ENCODE data around the gene ELOVL7. TPM values are rescaled to one million over a fixed set of nuclear protein-coding genes. Genes with fewer than 3 reads are reported as not detected.

Gene ELOVL7
- total and polyA plus RNA-seq, 10 of the 15 experiments (the other 5 are each of a cell fraction or from before 2014, with no cell fraction given): 0.26 to 1.2 (median 0.92) TPM

DNA sequence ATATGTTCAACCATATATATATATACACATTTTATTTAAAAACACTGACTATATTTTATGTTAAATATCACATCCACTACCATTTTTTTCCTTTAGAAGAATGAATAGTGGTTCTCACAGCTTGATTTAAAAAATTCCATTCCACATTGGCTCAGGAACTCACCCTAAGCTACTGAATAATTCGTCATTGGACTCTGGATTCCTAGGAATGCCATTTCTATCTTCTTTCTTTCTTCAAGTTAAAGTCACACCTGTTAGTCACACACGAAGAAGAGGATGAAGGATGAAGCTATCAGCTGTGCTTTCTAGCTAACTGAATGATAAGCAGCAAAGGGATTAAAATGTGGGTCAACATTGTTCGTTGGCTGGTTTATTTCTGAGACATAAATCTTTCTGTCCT, 7.9 kb downstream of the ELOVL7 start:
- SMC1A ChIA-PET (ENCODE audit: uncharacterized antibody, unreplicated experiment): no interaction called here
- no peak for ATAC-seq
- BruUV-seq (replicated peaks): no TSS peak

More for the DNA sequence above, 7.9 kb downstream of the ELOVL7 start:
- Histone ChIP-seq H3K27ac (ENCODE audit: control insufficient read depth, insufficient read depth) (no peak overlapping the region), H2AFZ (ENCODE audit: control insufficient read depth, low read depth, low read length) (no peak overlapping the region), H3K4me2 (ENCODE audit: control insufficient read depth, insufficient read depth) (no peak overlapping the region), H3K4me3 (no peak overlapping the region), H3K4me1 (ENCODE audit: control insufficient read depth, insufficient read depth, low read length) (no peaks in the 10 kb centered on the region), H3K27me3 (replicated peaks in 1 of 2; ENCODE audit: control insufficient read depth in 2 of 2, insufficient read depth in 2 of 2, low read length in 1 of 2) (no peaks in the 10 kb centered on the region; a peak in 1 of 4 replicates), H3K9me3 (replicated peaks; ENCODE audit: control insufficient read depth, insufficient read depth, low read length) (no peaks in the 10 kb centered on the region), H3K36me3 (ENCODE audit: control insufficient read depth in 2 of 2, insufficient read depth in 2 of 2, low read length in 1 of 2) (no peaks in the 10 kb centered on the region), H3K9ac (ENCODE audit: control insufficient read depth, insufficient read depth, low read length) (no peak overlapping the region), H4K20me1 (ENCODE audit: control insufficient read depth, insufficient read depth) (no peaks in the 10 kb centered on the region), H3K79me2 (ENCODE audit: control insufficient read depth, insufficient read depth, low read length) (no peaks in the 10 kb centered on the region)
- intact Hi-C loops (cut with micrococcal nuclease; ENCODE audit: unreplicated experiment) (no loop called here), in situ Hi-C loops (cut with MboI) (no loop called here)
- POLR2A ChIA-PET: no interaction called here
- FAIRE-seq: no peak
- CTCF ChIA-PET: no interaction called here
- no peak for DNase-seq (ENCODE audit: low read depth, low spot score)
- WGBS (ENCODE audit: insufficient coverage, insufficient replicate concordance, low lambda C conversion rate, missing lambda C conversion rate): 32% methylated on average over 3 of the region's 3 CpGs
- RAD21 ChIA-PET (ENCODE audit: unreplicated experiment): no interaction called here
- TF ChIP-seq SMAD5 (IDR thresholded peaks at IDR 0.05; ENCODE audit: low read depth): no peak
- no peak for TF ChIP-seq ATF2 (IDR thresholded peaks at IDR 0.05; ENCODE audit: low read length)
- TF ChIP-seq FOS (IDR thresholded peaks at IDR 0.05; ENCODE audit: borderline replicate concordance, extremely low read depth, insufficient read length): no peak
- TF ChIP-seq ETV6 (conservative IDR thresholded peaks at IDR 0.05 in 1 of 2, IDR thresholded peaks at IDR 0.05 in 1 of 2; ENCODE audit: borderline replicate concordance in 1 of 2, low read depth in 1 of 2): no peak
- TF ChIP-seq NR2C2 (IDR thresholded peaks at IDR 0.05; ENCODE audit: borderline replicate concordance, control insufficient read depth, insufficient read length, low read depth): no peak
- TF ChIP-seq, protein P1, sequence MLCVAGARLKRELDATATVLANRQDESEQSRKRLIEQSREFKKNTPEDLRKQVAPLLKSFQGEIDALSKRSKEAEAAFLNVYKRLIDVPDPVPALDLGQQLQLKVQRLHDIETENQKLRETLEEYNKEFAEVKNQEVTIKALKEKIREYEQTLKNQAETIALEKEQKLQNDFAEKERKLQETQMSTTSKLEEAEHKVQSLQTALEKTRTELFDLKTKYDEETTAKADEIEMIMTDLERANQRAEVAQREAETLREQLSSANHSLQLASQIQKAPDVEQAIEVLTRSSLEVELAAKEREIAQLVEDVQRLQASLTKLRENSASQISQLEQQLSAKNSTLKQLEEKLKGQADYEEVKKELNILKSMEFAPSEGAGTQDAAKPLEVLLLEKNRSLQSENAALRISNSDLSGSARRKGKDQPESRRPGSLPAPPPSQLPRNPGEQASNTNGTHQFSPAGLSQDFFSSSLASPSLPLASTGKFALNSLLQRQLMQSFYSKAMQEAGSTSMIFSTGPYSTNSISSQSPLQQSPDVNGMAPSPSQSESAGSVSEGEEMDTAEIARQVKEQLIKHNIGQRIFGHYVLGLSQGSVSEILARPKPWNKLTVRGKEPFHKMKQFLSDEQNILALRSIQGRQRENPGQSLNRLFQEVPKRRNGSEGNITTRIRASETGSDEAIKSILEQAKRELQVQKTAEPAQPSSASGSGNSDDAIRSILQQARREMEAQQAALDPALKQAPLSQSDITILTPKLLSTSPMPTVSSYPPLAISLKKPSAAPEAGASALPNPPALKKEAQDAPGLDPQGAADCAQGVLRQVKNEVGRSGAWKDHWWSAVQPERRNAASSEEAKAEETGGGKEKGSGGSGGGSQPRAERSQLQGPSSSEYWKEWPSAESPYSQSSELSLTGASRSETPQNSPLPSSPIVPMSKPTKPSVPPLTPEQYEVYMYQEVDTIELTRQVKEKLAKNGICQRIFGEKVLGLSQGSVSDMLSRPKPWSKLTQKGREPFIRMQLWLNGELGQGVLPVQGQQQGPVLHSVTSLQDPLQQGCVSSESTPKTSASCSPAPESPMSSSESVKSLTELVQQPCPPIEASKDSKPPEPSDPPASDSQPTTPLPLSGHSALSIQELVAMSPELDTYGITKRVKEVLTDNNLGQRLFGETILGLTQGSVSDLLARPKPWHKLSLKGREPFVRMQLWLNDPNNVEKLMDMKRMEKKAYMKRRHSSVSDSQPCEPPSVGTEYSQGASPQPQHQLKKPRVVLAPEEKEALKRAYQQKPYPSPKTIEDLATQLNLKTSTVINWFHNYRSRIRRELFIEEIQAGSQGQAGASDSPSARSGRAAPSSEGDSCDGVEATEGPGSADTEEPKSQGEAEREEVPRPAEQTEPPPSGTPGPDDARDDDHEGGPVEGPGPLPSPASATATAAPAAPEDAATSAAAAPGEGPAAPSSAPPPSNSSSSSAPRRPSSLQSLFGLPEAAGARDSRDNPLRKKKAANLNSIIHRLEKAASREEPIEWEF (IDR thresholded peaks at IDR 0.05; ENCODE audit: insufficient replicate concordance, low read depth, low read length): no peak
- TF ChIP-seq MEF2B (IDR thresholded peaks at IDR 0.05; ENCODE audit: partially characterized antibody, poor library complexity, severe bottlenecking): no peak
- no peak for TF ChIP-seq POLR2AphosphoS2 (IDR thresholded peaks at IDR 0.05; ENCODE audit: low read depth, low read length)
- TF ChIP-seq RELB (IDR thresholded peaks at IDR 0.05; ENCODE audit: low read depth): no peak
- no peak for TF ChIP-seq POU2F2 (IDR thresholded peaks at IDR 0.05; ENCODE audit: borderline replicate concordance, low read depth, low read length)
